WTC11 (cell line): Measurements from ENCODE around the gene ARIH2. TPM values are rescaled to one million over a fixed set of nuclear protein-coding genes. Genes with fewer than 3 reads are reported as not detected.

Experiments used
- ATAC-seq: fragments of 200-7000 bp; cut with Tn5 transposase; 2 replicates; pipeline ENCODE4 v1.10.0; 2021; ENCODE audit warnings: mild to moderate bottlenecking, moderate library complexity
- CTCF ChIA-PET: fragments of 300-600 bp; sonication (Branson Sonifier 250); formaldehyde crosslinking; loops from one replicate; lab custom pipeline; 2021; ENCODE audit warnings: antibody characterized with exemption; lab: Charles Lee
- POLR2A ChIA-PET: fragments of 350-600 bp; sonication (Branson Sonifier 250); formaldehyde crosslinking; loops from one replicate; lab custom pipeline; 2021; ENCODE audit warnings: antibody characterized with exemption; lab: Charles Lee
- DNase-seq: peaks from one replicate; pipeline ENCODE4 v3.0.0; 2021; ENCODE audit warnings: low spot score
- H3K27ac Mint-ChIP-seq: 2 replicates; pipeline ENCODE4 v1.8.0; 2021; ENCODE audit warnings: mixed read lengths
- H3K27me3 Mint-ChIP-seq: 2 replicates; pipeline ENCODE4 v1.8.0; 2021; ENCODE audit warnings: low read depth, mild to moderate bottlenecking, moderate library complexity, mixed read lengths
- H3K36me3 Mint-ChIP-seq: 2 replicates; pipeline ENCODE4 v1.8.0; 2021; ENCODE audit warnings: mixed read lengths
- H3K4me1 Mint-ChIP-seq: 2 replicates; pipeline ENCODE4 v1.8.0; 2022; ENCODE audit warnings: mixed read lengths
- H3K4me3 Mint-ChIP-seq: 2 replicates; pipeline ENCODE4 v1.8.0; 2021; ENCODE audit warnings: mild to moderate bottlenecking, moderate library complexity, mixed read lengths
- H3K9me3 Mint-ChIP-seq: 2 replicates; pipeline ENCODE4 v1.8.0; 2021; ENCODE audit warnings: mixed read lengths
- CREM ChIP-seq: sonication (generic); formaldehyde crosslinking; IDR thresholded peaks from 2 replicates; pipeline ENCODE4 v1.8.1; 2022; ENCODE audit warnings: mild to moderate bottlenecking, missing genetic modification reagents, moderate library complexity
- ELF4 ChIP-seq: sonication (generic); formaldehyde crosslinking; IDR thresholded peaks from 2 replicates; pipeline ENCODE4 v1.8.1; 2022; ENCODE audit warnings: low read depth, mild to moderate bottlenecking, moderate library complexity, missing genetic modification reagents
- FOXP1 ChIP-seq: sonication (generic); formaldehyde crosslinking; IDR thresholded peaks from 2 replicates; pipeline ENCODE4 v1.8.0; 2022; ENCODE audit warnings: missing genetic modification reagents, mild to moderate bottlenecking, moderate library complexity, borderline replicate concordance
- HMGA2 ChIP-seq: fragments of 250-450 bp; sonication (Bioruptor Pico); IDR thresholded peaks from 2 replicates; pipeline ENCODE4 v1.4.0; 2021; ENCODE audit warnings: mild to moderate bottlenecking, moderate library complexity
- NFATC4 ChIP-seq: fragments of 250-450 bp; sonication (Bioruptor Pico); IDR thresholded peaks from 2 replicates; pipeline ENCODE4 v1.9.0; 2021; ENCODE audit warnings: mild to moderate bottlenecking
- NFE2L1 ChIP-seq: sonication (generic); formaldehyde crosslinking; IDR thresholded peaks from 2 replicates; pipeline ENCODE4 v1.8.1; 2023; ENCODE audit warnings: missing genetic modification reagents
- PRDM15 ChIP-seq: sonication (generic); formaldehyde crosslinking; IDR thresholded peaks from 2 replicates; pipeline ENCODE4 v1.8.0; 2022; ENCODE audit warnings: missing genetic modification reagents
- RELA ChIP-seq: sonication (generic); formaldehyde crosslinking; IDR thresholded peaks from 2 replicates; pipeline ENCODE4 v1.8.1; 2022; ENCODE audit warnings: missing genetic modification reagents, mild to moderate bottlenecking, borderline replicate concordance
- TEAD4 ChIP-seq: sonication (generic); formaldehyde crosslinking; IDR thresholded peaks from 2 replicates; pipeline ENCODE4 v1.8.0; 2022; ENCODE audit warnings: mild to moderate bottlenecking, missing genetic modification reagents
- ZNF121 ChIP-seq: sonication (generic); formaldehyde crosslinking; IDR thresholded peaks from 2 replicates; pipeline ENCODE4 v1.8.0; 2023; ENCODE audit warnings: missing genetic modification reagents
- ZNF138 ChIP-seq: sonication (generic); formaldehyde crosslinking; conservative IDR thresholded peaks from 2 replicates; pipeline ENCODE4 v1.8.1; 2022; ENCODE audit warnings: mild to moderate bottlenecking, moderate library complexity, missing genetic modification reagents
- ZNF232 ChIP-seq: sonication (generic); formaldehyde crosslinking; IDR thresholded peaks from 2 replicates; pipeline ENCODE4 v1.8.0; 2022; ENCODE audit warnings: mild to moderate bottlenecking, missing genetic modification reagents
- ZNF317 ChIP-seq: sonication (generic); formaldehyde crosslinking; IDR thresholded peaks from 2 replicates; pipeline ENCODE4 v1.8.1; 2023; ENCODE audit warnings: low read depth, mild to moderate bottlenecking, moderate library complexity, missing genetic modification reagents, borderline replicate concordance
- total RNA-seq: library from RNA; stranded (reverse); gene quantifications from 3 replicates; pipeline ENCODE4 v1.2.3, GENCODE V29; 2021
- TF ChIP-seq, protein P1 (sequence below): fragments of 250-450 bp; sonication (Bioruptor Pico); IDR thresholded peaks from 2 replicates; pipeline ENCODE4 v2.1.2; 2022; ENCODE audit warnings: mild to moderate bottlenecking, moderate library complexity

Gene ARIH2
- total RNA-seq, 1 experiment from 2014 or later, result 134 TPM

DNA sequence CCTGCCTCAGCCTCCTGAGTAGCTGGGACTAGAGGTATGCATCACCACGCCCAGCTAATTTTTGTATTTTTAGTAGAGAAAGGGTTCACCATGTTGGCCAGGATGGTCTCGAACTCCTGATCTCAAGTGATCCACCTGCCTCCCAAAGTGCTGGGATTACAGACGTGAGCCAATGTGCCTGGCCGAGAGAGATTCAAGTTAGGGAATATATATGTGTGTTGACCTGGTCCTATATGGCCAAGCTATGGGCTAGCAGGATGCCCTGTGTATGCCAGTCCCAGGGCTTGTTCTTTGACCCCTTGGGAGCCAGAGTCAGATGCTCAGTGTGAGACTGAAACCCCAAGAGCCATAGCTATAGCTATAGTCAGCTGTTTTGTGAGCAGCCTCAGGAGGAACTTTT is 105.1 kb downstream of the ARIH2 start:
- no peak for DNase-seq
- TF ChIP-seq ZNF138, result no peak
- no peak for TF ChIP-seq FOXP1 (CRISPR knock-in tag)
- TF ChIP-seq ZNF232, result no peak
- TF ChIP-seq ZNF317, result no peak
- TF ChIP-seq TEAD4 (CRISPR knock-in tag), result no peak
- TF ChIP-seq, all 79 proteins: peak for 0
- no peaks in the 10 kb centered on the region for H3K9me3 Mint-ChIP-seq
- H3K4me1 Mint-ChIP-seq, result peaks cover 39% of the 10 kb centered on the region
- ChIA-PET CTCF (interaction anchor here (1.1 to 8.2 kb wide), 5 partner anchors 14 to 71 kb away, joined by 3 to 124 read pairs (median 5); partner anchors contain the start of genes P4HTM, QRICH1 and WDR6), POLR2A (interaction anchor here (0.6 to 4.3 kb wide), 4 partner anchors 16 to 110 kb away, joined by 3 to 81 read pairs (median 3); partner anchors contain the start of gene WDR6)
- H3K27me3 Mint-ChIP-seq, result no peaks in the 10 kb centered on the region
- ATAC-seq, result no peak
- H3K4me3 Mint-ChIP-seq, result peak overlapping the region; percentile 92
- H3K36me3 Mint-ChIP-seq, result peaks cover 57% of the 10 kb centered on the region
- no peak overlapping the region for H3K27ac Mint-ChIP-seq

DNA sequence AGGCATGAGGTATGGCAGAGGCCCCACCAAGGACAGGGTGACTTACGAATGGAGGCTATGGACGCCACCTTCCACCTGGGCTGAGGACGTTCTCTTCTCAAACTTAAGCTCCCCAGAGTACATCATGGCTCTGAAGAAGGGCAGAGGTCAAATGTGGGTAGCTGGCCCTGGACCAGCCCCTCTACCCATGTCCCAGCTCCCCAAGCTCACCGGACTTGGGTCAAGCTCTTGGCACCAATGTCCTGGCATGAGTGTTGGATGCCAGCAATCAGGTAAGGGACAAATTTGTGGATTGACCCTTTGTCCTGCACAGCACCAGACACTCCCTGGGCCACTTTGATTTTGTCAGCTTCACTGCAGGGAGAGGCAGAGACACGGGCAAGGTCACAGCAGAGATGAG is 105.8 kb downstream of the ARIH2 start:
- DNase-seq, result no peak
- ChIA-PET POLR2A (interaction anchor here (0.6 to 1.4 kb wide), 2 partner anchors 36 to 757 kb away, joined by 3 read pairs; no protein-coding TSS in a partner anchor), CTCF (interaction anchor here (1.6 to 6.3 kb wide), 2 partner anchors 14 to 69 kb away, joined by 5 to 124 read pairs; partner anchors contain the start of genes QRICH1 and WDR6)
- no peak for TF ChIP-seq PRDM15 (CRISPR knock-in tag)
- H3K4me1 Mint-ChIP-seq, result peaks cover 35% of the 10 kb centered on the region
- no peak overlapping the region for H3K27ac Mint-ChIP-seq
- no peak overlapping the region for H3K4me3 Mint-ChIP-seq
- peaks cover 57% of the 10 kb centered on the region for H3K36me3 Mint-ChIP-seq
- no peaks in the 10 kb centered on the region for H3K9me3 Mint-ChIP-seq
- ATAC-seq, result no peak
- H3K27me3 Mint-ChIP-seq, result no peaks in the 10 kb centered on the region

GRCh38 chr3:49025005-49025792 is 106.6 kb downstream of the ARIH2 start:
- no peak for ATAC-seq
- CTCF ChIA-PET, result interaction anchor here (6.3 kb wide), 1 partner anchor 15 kb away, joined by 124 read pairs; the partner anchor contains the start of gene WDR6
- H3K27ac Mint-ChIP-seq, result peak overlapping the region; percentile 45; the same call in 1 of the 2 replicates

DNA sequence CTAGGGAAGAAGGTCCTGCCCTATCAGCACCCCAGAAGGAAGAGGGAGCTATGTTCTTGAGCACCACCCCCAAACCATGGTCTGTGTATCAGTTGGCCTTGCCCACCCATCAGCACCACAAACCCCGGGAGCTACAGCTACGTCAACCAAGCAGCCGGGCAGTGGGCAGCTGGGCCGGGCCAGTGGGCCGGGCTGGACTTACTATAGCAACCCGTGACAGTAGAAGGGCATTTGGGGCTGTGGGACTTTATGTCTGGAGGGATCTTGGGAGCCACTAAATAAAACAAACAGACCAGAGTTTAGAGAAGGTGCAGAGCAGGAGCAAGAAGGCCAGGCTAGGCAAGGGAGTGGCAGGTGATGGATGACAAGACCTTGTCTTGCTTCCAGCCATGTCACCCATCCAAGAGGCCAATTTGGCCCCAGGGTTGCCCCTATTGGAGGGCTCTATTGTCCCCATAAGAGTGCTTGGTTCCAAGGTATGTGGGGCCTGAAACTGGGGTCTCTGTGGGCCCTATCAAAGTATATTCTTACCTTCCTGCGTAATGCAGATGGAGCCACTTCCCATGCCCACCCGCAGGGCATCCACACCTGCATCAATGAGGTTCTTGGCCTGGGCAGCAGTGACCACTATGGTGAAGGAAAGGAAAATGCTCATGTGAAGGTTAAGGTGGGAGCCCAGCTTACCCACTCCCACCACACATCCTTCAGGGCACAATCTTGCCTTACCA is 107.3 kb downstream of the ARIH2 start:
- H3K9me3 Mint-ChIP-seq, result no peaks in the 10 kb centered on the region
- TF ChIP-seq ZNF121 (CRISPR knock-in tag), result no peak
- TF ChIP-seq CREM (CRISPR knock-in tag), result no peak
- 0 out of 2 replicates have a peak, but pooled peaks have one; percentile 2 for TF ChIP-seq NFE2L1 (CRISPR knock-in tag)
- no peak for TF ChIP-seq ELF4 (CRISPR knock-in tag)
- no peak for TF ChIP-seq HMGA2 (CRISPR knock-in tag)
- TF ChIP-seq RELA (CRISPR knock-in tag), result no peak
- 0 out of 2 replicates have a peak, but pooled peaks have one; percentile 21 for TF ChIP-seq NFATC4 (CRISPR knock-in tag)
- TF ChIP-seq, all 79 proteins: peak for 2
- H3K4me1 Mint-ChIP-seq, result peaks cover 26% of the 10 kb centered on the region
- no peak for ATAC-seq
- no peak overlapping the region for H3K4me3 Mint-ChIP-seq
- POLR2A ChIA-PET, result interaction anchor here (1.0 kb wide), 1 partner anchor 68 kb away, joined by 4 read pairs; the partner anchor contains the start of gene QRICH1
- no peak for DNase-seq
- H3K27me3 Mint-ChIP-seq, result no peaks in the 10 kb centered on the region
- CTCF ChIA-PET, result no interaction called here
- H3K36me3 Mint-ChIP-seq, result peaks cover 57% of the 10 kb centered on the region
- peak overlapping the region; percentile 45; the same call in 1 of the 2 replicates for H3K27ac Mint-ChIP-seq

More at GRCh38 chr3:49025005-49025792, 106.6 kb downstream of the ARIH2 start:
- POLR2A ChIA-PET, result interaction anchor here (1.4 kb wide), 1 partner anchor 37 kb away, joined by 3 read pairs; no protein-coding TSS in a partner anchor
- TF ChIP-seq, protein P1, sequence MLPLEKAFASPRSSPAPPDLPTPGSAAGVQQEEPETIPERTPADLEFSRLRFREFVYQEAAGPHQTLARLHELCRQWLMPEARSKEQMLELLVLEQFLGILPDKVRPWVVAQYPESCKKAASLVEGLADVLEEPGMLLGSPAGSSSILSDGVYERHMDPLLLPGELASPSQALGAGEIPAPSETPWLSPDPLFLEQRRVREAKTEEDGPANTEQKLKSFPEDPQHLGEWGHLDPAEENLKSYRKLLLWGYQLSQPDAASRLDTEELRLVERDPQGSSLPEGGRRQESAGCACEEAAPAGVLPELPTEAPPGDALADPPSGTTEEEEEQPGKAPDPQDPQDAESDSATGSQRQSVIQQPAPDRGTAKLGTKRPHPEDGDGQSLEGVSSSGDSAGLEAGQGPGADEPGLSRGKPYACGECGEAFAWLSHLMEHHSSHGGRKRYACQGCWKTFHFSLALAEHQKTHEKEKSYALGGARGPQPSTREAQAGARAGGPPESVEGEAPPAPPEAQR (CRISPR knock-in tag), result no peak
- TF ChIP-seq NFE2L1 (CRISPR knock-in tag), result 0 out of 2 replicates have a peak, but pooled peaks have one; percentile 43
- TF ChIP-seq, all 79 proteins: peak for 1
- H3K4me1 Mint-ChIP-seq, result peaks cover 28% of the 10 kb centered on the region
- no peaks in the 10 kb centered on the region for H3K9me3 Mint-ChIP-seq
- H3K36me3 Mint-ChIP-seq, result peaks cover 57% of the 10 kb centered on the region
- H3K27me3 Mint-ChIP-seq, result no peaks in the 10 kb centered on the region
- no peak for DNase-seq
- H3K4me3 Mint-ChIP-seq, result no peak overlapping the region
